SK-N-SH (cell line): Measurements from ENCODE around the gene TRAF4. TPM values are rescaled to one million over a fixed set of nuclear protein-coding genes. Genes with fewer than 3 reads are reported as not detected.

Experiments used
- CTCF ChIA-PET: fragments of 300-600, 350-600 bp; formaldehyde crosslinking; extraction: SDS; loops from one replicate; lab custom pipeline; 2021; lab: Yijun Ruan, JAX
- POLR2A ChIA-PET: fragments of 350-600 bp; sonication (Branson Sonifier 250); formaldehyde crosslinking; extraction: SDS; loops from one replicate; lab custom pipeline; 2020; ENCODE audit warnings: antibody characterized with exemption, inconsistent platforms; lab: Yijun Ruan, JAX
- DNase-seq: peaks from one replicate; pipeline ENCODE4 v3.0.0; 2012
- H2AFZ ChIP-seq: fragments of 200-600 bp; sonication (generic); 2 replicates; pipeline ENCODE4 v1.8.1; 2016; ENCODE audit warnings: antibody characterized with exemption, mild to moderate bottlenecking, low read depth
- H3F3A ChIP-seq: fragments of 200-600 bp; sonication (generic); replicated peaks from 2 replicates; pipeline ENCODE3; 2016; ENCODE audit warnings: antibody characterized with exemption, mild to moderate bottlenecking; ENCODE audit not compliant: insufficient read depth
- H3K27ac ChIP-seq, 2 experiments: fragments of 200-500 bp in 1 of 2; fragments of 200-600 bp in 1 of 2; sonication (Bioruptor generic) in 1 of 2; sonication (generic), shearing (Covaris generic) in 1 of 2; 2 replicates each; pipeline versions ENCODE4 v1.5.1 to v1.6.1; 2014 to 2016; ENCODE audit warnings: low read depth in 2 of 2, inconsistent platforms in 1 of 2, low read length in 1 of 2, mild to moderate bottlenecking in 1 of 2, mixed read lengths in 1 of 2
- H3K27me3 ChIP-seq: fragments of 200-600 bp; sonication (generic), shearing (Covaris generic); 2 replicates; pipeline ENCODE4 v1.6.1; 2016; ENCODE audit warnings: mixed run types; ENCODE audit not compliant: insufficient read depth
- H3K36me3 ChIP-seq, 2 experiments: fragments of 200-500 bp in 1 of 2; fragments of 200-600 bp in 1 of 2; sonication (Bioruptor generic) in 1 of 2; sonication (generic) in 1 of 2; replicated peaks in 1 of 2; 2 replicates each; pipeline versions ENCODE3 to v1.5.1; 2014 to 2016; ENCODE audit warnings: low read length in 1 of 2, mild to moderate bottlenecking in 1 of 2; ENCODE audit not compliant: insufficient read depth in 2 of 2, control insufficient read depth in 1 of 2
- H3K4me1 ChIP-seq, 2 experiments: fragments of 200-500 bp in 1 of 2; fragments of 200-600 bp in 1 of 2; sonication (Bioruptor generic) in 1 of 2; sonication (generic), shearing (Covaris generic) in 1 of 2; 2 replicates each; pipeline versions ENCODE4 v1.5.1 to v1.6.1; 2014 to 2016; ENCODE audit warnings: low read depth in 1 of 2, low read length in 1 of 2, mixed run types in 1 of 2; ENCODE audit not compliant: insufficient read depth in 2 of 2, control insufficient read depth in 1 of 2
- H3K4me2 ChIP-seq: fragments of 200-600 bp; sonication (generic), shearing (Covaris generic); 2 replicates; pipeline ENCODE4 v1.6.1; 2017; ENCODE audit warnings: mixed run types
- H3K4me3 ChIP-seq, 2 experiments: fragments of 200-500 bp in 1 of 2; fragments of 200-600 bp in 1 of 2; sonication (Bioruptor generic) in 1 of 2; sonication (generic), shearing (Covaris generic) in 1 of 2; 2 replicates each; pipeline versions ENCODE4 v1.5.1 to v1.8.1; 2014 to 2016; ENCODE audit warnings: low read depth in 2 of 2, inconsistent platforms in 1 of 2, low read length in 1 of 2, mild to moderate bottlenecking in 1 of 2, mixed read lengths in 1 of 2, moderate library complexity in 1 of 2
- H3K79me2 ChIP-seq: fragments of 200-600 bp; sonication (generic); 2 replicates; pipeline ENCODE4 v1.8.1; 2017; ENCODE audit warnings: mild to moderate bottlenecking; ENCODE audit not compliant: insufficient read depth
- H3K9ac ChIP-seq: fragments of 200-600 bp; sonication (generic); 2 replicates; pipeline ENCODE4 v1.6.1; 2017; ENCODE audit warnings: mixed run types
- H3K9me2 ChIP-seq: fragments of 200-600 bp; sonication (generic); 2 replicates; pipeline ENCODE4 v1.6.1; 2017; ENCODE audit warnings: mixed run types
- H3K9me3 ChIP-seq: fragments of 200-600 bp; sonication (generic); 2 replicates; pipeline ENCODE4 v1.6.1; 2017; ENCODE audit warnings: mixed run types, mild to moderate bottlenecking, moderate library complexity
- H4K20me1 ChIP-seq: fragments of 200-600 bp; sonication (generic); 2 replicates; pipeline ENCODE4 v1.6.1; 2017; ENCODE audit warnings: mild to moderate bottlenecking, mixed run types; ENCODE audit not compliant: insufficient read depth
- CTCF ChIP-seq: fragments of 200-600 bp; sonication (generic); IDR thresholded peaks from 2 replicates; pipeline ENCODE4 v1.6.1; 2017; ENCODE audit warnings: antibody characterized with exemption, mild to moderate bottlenecking, moderate library complexity
- NFIC ChIP-seq: IDR thresholded peaks from 2 replicates; pipeline ENCODE4 v1.4.0; 2012; ENCODE audit warnings: borderline replicate concordance
- TAF1 ChIP-seq: IDR thresholded peaks from 2 replicates; pipeline ENCODE4 v1.6.1; 2012; ENCODE audit warnings: low read depth, mild to moderate bottlenecking, low read length, moderate library complexity, borderline replicate concordance
- USF1 ChIP-seq: IDR thresholded peaks from 2 replicates; pipeline ENCODE4 v1.4.0; 2012; ENCODE audit warnings: low read depth, borderline replicate concordance
- WGBS: methylation state at CpG from one replicate; pipeline ENCODE4 v1.1.6; 2017; ENCODE audit warnings: low lambda C conversion rate; 5-methylcytosine and 5-hydroxymethylcytosine counted together
- polyA plus RNA-seq, 3 experiments: library from polyadenylated mRNA; depleted of rRNA; stranded (reverse); fragments of >200 nt; gene quantifications; 2 replicates each; pipeline ENCODE4 v1.2.3, GENCODE V29; 2012
- TF ChIP-seq, protein P1 (sequence below): IDR thresholded peaks from 2 replicates; pipeline ENCODE4 v1.4.0; 2012; ENCODE audit warnings: low read depth, borderline replicate concordance

Gene TRAF4
- polyA plus RNA-seq, 1 of the 3 experiments (the other 2 are of a cell fraction) = 95.7 TPM

GRCh38 chr17:28734712-28735241 lies 9.0 kb upstream of the TRAF4 start:
- no peak overlapping the region for H3K4me3 ChIP-seq
- 82% methylated on average over 10 of the region's 10 CpGs for WGBS

More at GRCh38 chr17:28734712-28735241, 9.0 kb upstream of the TRAF4 start:
- ChIA-PET POLR2A (interaction anchor here (0.8 to 1.1 kb wide), 2 partner anchors 8 to 9 kb away, joined by 3 read pairs; partner anchors contain the start of gene TRAF4), CTCF (interaction anchor here (1.1 to 1.2 kb wide), 3 partner anchors 8 to 15 kb away, joined by 3 to 8 read pairs (median 5); partner anchors contain the start of gene TLCD1)
- Histone ChIP-seq H3F3A (no peaks in the 10 kb centered on the region), H3K27me3 (no peaks in the 10 kb centered on the region), H3K27ac (no peak overlapping the region), H2AFZ (no peak overlapping the region), H3K9me3 (no peaks in the 10 kb centered on the region), H3K79me2 (no peaks in the 10 kb centered on the region), H4K20me1 (no peaks in the 10 kb centered on the region), H3K4me2 (no peak overlapping the region), H3K9me2 (no peaks in the 10 kb centered on the region), H3K9ac (no peak overlapping the region), H3K4me1 (no peaks in the 10 kb centered on the region), H3K36me3 (no peaks in the 10 kb centered on the region)
- DNase-seq = no peak
- TF ChIP-seq TAF1 (no peak), NFIC (no peak), CTCF (no peak), USF1 (no peak)
- TF ChIP-seq, protein P1, sequence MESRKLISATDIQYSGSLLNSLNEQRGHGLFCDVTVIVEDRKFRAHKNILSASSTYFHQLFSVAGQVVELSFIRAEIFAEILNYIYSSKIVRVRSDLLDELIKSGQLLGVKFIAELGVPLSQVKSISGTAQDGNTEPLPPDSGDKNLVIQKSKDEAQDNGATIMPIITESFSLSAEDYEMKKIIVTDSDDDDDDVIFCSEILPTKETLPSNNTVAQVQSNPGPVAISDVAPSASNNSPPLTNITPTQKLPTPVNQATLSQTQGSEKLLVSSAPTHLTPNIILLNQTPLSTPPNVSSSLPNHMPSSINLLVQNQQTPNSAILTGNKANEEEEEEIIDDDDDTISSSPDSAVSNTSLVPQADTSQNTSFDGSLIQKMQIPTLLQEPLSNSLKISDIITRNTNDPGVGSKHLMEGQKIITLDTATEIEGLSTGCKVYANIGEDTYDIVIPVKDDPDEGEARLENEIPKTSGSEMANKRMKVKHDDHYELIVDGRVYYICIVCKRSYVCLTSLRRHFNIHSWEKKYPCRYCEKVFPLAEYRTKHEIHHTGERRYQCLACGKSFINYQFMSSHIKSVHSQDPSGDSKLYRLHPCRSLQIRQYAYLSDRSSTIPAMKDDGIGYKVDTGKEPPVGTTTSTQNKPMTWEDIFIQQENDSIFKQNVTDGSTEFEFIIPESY = no peak
